Type B pancreatic cell (in vitro differentiated cells): Measurements from ENCODE around the gene LORICRIN. TPM values are rescaled to one million over a fixed set of nuclear protein-coding genes. Genes with fewer than 3 reads are reported as not detected.

Experiments
- DNase-seq: peaks from one replicate; pipeline ENCODE4 v3.0.0; 2021; ENCODE audit warnings: mixed read lengths; ENCODE audit not compliant: unreplicated experiment; ENCODE audit errors: extremely low spot score
- H3K27ac Mint-ChIP-seq: 2 replicates; pipeline ENCODE4 v1.8.0; 2021; ENCODE audit warnings: mild to moderate bottlenecking, mixed read lengths
- H3K27me3 Mint-ChIP-seq: 2 replicates; pipeline ENCODE4 v1.8.0; 2021; ENCODE audit warnings: mixed read lengths
- H3K36me3 Mint-ChIP-seq: 2 replicates; pipeline ENCODE4 v1.8.0; 2021; ENCODE audit warnings: mixed read lengths
- H3K4me1 Mint-ChIP-seq: one replicate; pipeline ENCODE4 v1.8.0; 2021; ENCODE audit warnings: mixed read lengths; ENCODE audit not compliant: unreplicated experiment
- H3K4me3 Mint-ChIP-seq: 2 replicates; pipeline ENCODE4 v1.8.0; 2021; ENCODE audit warnings: mild to moderate bottlenecking, mixed read lengths
- H3K9me3 Mint-ChIP-seq: 2 replicates; pipeline ENCODE4 v1.8.0; 2021; ENCODE audit warnings: mixed read lengths
- total RNA-seq: library from RNA; stranded (reverse); gene quantifications from 2 replicates; pipeline ENCODE4 v1.2.1, GENCODE V29; 2021; ENCODE audit warnings: low replicate concordance
- TF ChIP-seq, protein P1 (sequence below): fragments of 200-600 bp; sonication (generic); conservative IDR thresholded peaks from 2 replicates; pipeline ENCODE4 v1.5.0; 2021; ENCODE audit warnings: antibody characterized with exemption, mild to moderate bottlenecking

LORICRIN gene
- total RNA-seq, 1 donor from 2014 or later = not detected

DNA sequence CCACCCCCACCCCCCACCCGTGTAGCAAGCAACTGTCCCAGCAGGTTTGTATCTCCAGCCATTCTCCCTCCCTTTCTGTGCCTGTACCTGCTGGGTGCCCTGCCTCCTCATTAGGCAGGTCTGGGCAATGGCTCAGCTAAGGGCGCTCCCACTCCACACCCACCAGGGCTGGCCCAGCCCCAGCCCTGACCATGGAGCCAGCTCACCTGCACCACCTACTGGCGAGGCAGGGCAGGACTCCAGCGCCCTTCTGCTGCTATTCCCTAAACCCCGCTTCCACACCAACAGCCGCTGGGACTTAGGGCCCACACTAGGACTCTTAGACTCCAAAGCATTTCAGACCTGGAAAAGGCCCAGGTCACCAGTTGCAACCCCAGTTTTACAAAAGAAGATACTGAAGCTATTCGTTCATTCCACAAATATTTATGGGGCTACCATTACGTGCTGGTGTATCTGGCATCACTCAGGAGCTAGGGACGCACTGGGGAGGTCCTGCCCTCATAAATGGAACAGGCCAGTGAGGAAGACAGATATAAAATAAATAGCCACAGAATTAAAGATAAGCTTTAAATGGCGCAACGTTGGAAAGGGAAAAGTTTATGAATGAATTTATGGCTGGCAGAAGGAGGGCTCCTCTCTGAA lies 29.3 kb downstream of the LORICRIN start:
- TF ChIP-seq, protein P1, sequence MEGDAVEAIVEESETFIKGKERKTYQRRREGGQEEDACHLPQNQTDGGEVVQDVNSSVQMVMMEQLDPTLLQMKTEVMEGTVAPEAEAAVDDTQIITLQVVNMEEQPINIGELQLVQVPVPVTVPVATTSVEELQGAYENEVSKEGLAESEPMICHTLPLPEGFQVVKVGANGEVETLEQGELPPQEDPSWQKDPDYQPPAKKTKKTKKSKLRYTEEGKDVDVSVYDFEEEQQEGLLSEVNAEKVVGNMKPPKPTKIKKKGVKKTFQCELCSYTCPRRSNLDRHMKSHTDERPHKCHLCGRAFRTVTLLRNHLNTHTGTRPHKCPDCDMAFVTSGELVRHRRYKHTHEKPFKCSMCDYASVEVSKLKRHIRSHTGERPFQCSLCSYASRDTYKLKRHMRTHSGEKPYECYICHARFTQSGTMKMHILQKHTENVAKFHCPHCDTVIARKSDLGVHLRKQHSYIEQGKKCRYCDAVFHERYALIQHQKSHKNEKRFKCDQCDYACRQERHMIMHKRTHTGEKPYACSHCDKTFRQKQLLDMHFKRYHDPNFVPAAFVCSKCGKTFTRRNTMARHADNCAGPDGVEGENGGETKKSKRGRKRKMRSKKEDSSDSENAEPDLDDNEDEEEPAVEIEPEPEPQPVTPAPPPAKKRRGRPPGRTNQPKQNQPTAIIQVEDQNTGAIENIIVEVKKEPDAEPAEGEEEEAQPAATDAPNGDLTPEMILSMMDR = peak; percentile 62
- no peaks in the 10 kb centered on the region for H3K9me3 Mint-ChIP-seq
- peaks cover 4% of the 10 kb centered on the region for H3K27me3 Mint-ChIP-seq
- H3K4me1 Mint-ChIP-seq = peaks cover 8% of the 10 kb centered on the region
- no peak overlapping the region for H3K4me3 Mint-ChIP-seq
- no peak for DNase-seq
- H3K27ac Mint-ChIP-seq = no peak overlapping the region
- no peaks in the 10 kb centered on the region for H3K36me3 Mint-ChIP-seq

DNA sequence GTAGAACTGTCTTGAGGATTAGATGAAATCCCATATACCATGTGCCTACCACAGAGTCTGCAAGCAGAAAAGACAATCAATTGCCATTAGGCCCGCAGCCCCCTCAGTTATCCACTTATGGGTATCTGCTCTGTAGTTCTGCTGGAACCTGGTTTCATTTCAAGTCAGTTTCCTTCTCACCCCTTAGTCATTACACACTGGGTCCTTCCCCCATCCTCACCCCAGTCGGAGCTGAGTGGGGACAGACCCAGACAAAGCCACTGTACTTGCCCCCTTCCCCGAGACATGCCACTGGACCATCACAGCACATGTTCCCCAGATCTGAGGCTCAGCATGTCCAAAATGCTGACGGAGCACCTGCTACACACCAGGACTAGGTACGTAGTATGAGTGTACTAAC lies 32.0 kb downstream of the LORICRIN start:
- peak overlapping the region; percentile 18 for H3K4me3 Mint-ChIP-seq
- no peak for DNase-seq
- H3K36me3 Mint-ChIP-seq = no peaks in the 10 kb centered on the region
- H3K9me3 Mint-ChIP-seq = no peaks in the 10 kb centered on the region
- peak overlapping the region; percentile 90 for H3K27ac Mint-ChIP-seq
- TF ChIP-seq, protein P1 = no peak
- peaks cover 4% of the 10 kb centered on the region for H3K27me3 Mint-ChIP-seq
- peaks cover 8% of the 10 kb centered on the region for H3K4me1 Mint-ChIP-seq

DNA sequence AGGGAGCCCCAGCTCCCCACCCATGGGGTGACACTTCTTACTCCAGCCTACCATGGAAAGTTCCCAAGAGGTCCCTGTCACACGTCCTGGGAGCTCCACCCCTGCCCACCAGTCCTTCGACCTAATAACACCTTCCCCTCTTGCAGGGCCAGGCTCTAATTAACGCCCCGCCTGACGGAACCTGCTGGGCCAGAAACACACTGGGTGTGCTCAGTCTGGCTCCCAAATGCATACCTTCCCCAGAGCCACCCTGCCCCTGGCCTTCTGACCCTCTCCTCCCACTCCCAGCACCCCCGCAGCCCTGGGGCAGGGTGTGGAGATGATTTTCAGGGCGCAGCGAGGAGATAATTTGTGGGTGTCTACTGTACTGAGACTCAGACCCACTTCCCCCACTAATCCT lies 32.7 kb downstream of the LORICRIN start:
- DNase-seq = no peak
- peak overlapping the region; percentile 90 for H3K27ac Mint-ChIP-seq

DNA sequence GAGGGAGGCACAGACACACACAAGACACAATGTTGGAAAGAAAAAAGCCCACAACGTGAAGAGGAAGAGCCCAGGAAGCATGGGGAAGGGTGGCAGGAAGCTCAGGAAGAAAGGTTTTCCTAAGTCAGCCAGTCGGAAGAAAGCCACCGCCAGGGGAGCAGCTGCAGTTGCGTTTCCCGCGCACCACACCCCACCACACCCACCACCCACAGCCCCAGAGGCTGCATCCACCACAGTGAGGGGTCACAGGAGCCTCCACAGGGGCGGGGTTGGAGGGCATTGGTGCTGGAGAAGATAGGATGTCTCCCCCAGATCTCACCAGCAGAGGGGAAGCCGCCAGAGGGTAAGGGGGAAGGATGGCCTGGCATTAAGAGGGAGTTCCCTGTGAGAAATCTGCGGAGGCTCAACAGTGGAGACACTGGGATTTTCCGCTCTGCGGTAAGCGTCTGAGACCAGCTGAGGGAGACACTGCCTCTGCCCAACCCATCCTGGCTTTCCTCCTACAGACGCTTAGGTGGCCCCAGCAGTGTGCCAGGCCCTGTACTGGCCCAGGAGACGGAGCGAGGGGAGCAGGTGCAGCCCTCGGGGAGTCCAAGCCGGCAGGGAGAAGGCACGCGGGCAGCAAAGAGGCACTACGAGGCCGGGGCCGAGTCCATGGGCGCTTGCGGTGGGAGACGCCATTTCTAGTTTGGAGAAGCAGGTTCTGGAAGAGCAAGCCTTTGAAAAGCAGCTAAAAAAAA lies 33.4 kb downstream of the LORICRIN start:
- Mint-ChIP-seq H3K9me3 (no peaks in the 10 kb centered on the region), H3K36me3 (no peaks in the 10 kb centered on the region), H3K4me1 (peaks cover 8% of the 10 kb centered on the region), H3K4me3 (peak overlapping the region; percentile 80), H3K27ac (peak overlapping the region; percentile 90), H3K27me3 (peaks cover 4% of the 10 kb centered on the region)
- TF ChIP-seq, protein P1 = no peak
- no peak for DNase-seq

More for the DNA sequence above, 32.7 kb downstream of the LORICRIN start:
- H3K4me3 Mint-ChIP-seq = peak overlapping the region; percentile 80
- no peaks in the 10 kb centered on the region for H3K9me3 Mint-ChIP-seq
- peaks cover 4% of the 10 kb centered on the region for H3K27me3 Mint-ChIP-seq
- H3K4me1 Mint-ChIP-seq = peaks cover 8% of the 10 kb centered on the region
- TF ChIP-seq, protein P1 = no peak
- H3K36me3 Mint-ChIP-seq = no peaks in the 10 kb centered on the region

DNA sequence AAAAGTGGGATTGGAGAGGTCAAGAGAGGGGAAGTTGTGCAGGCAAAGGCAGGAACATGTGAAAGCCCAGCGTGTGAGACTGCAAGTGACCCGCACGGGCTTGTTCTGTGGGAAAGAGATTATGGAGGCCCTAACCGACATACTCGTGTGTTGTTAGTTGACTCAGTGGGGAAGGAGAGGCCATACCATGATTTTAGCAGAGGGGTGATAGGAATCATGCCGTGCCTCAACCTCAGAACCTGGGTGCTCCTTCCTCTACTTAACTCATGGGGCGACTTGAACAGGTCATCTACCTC lies 33.9 kb downstream of the LORICRIN start:
- DNase-seq = no peak
- peaks cover 4% of the 10 kb centered on the region for H3K27me3 Mint-ChIP-seq
- H3K4me1 Mint-ChIP-seq = peaks cover 8% of the 10 kb centered on the region
- no peak overlapping the region for H3K27ac Mint-ChIP-seq
- TF ChIP-seq, protein P1 = no peak
- no peaks in the 10 kb centered on the region for H3K36me3 Mint-ChIP-seq
- no peaks in the 10 kb centered on the region for H3K9me3 Mint-ChIP-seq
- no peak overlapping the region for H3K4me3 Mint-ChIP-seq
